Naive thymus-derived CD8-positive, alpha-beta T cell (primary cell): ENCODE results near the gene NKTR. TPM values are rescaled to one million over a fixed set of nuclear protein-coding genes. Genes with fewer than 3 reads are reported as not detected.

Source experiments
- ATAC-seq, 2 donors: fragments of 150-1000 bp; cut with Tn5 transposase in 1 of 2; sonication (Bioruptor Pico), chemical (Tn5 transposase) in 1 of 2; 1 replicate in 1 of 2; 2 replicates in 1 of 2; pipeline ENCODE4 v1.10.0; 2021; ENCODE audit warnings: mild to moderate bottlenecking in 2 of 2, moderate library complexity in 2 of 2
- POLR2A ChIA-PET: fragments of 350-600 bp; sonication (Branson Sonifier 250); formaldehyde crosslinking; loops from one replicate; lab custom pipeline; 2021; ENCODE audit warnings: antibody characterized with exemption; lab: Charles Lee
- DNase-seq, 10 donors: peaks; one replicate each; pipeline versions ENCODE4 v3.0.0 to v3.0.0-alpha.2; 2020 to 2022
- H3K27ac Mint-ChIP-seq, 10 donors: one replicate each; pipeline ENCODE4 v1.8.0; 2020 to 2022; ENCODE audit warnings: mild to moderate bottlenecking in 10 of 10, mixed read lengths in 10 of 10, moderate library complexity in 4 of 10, inconsistent platforms in 1 of 10
- H3K27me3 Mint-ChIP-seq, 5 donors: one replicate each; pipeline ENCODE4 v1.8.0; 2021 to 2022; ENCODE audit warnings: mixed read lengths in 5 of 5
- H3K36me3 Mint-ChIP-seq, 3 donors: one replicate each; pipeline ENCODE4 v1.8.0; 2020 to 2022; ENCODE audit warnings: mixed read lengths in 3 of 3, mild to moderate bottlenecking in 2 of 3, inconsistent platforms in 1 of 3
- H3K4me1 Mint-ChIP-seq, 4 donors: one replicate each; pipeline ENCODE4 v1.8.0; 2021 to 2022; ENCODE audit warnings: mixed read lengths in 4 of 4
- H3K4me3 Mint-ChIP-seq, 10 donors: one replicate each; pipeline ENCODE4 v1.8.0; 2020 to 2022; ENCODE audit warnings: mild to moderate bottlenecking in 10 of 10, mixed read lengths in 10 of 10, moderate library complexity in 6 of 10, inconsistent platforms in 1 of 10
- H3K9me3 Mint-ChIP-seq, 9 donors: one replicate each; pipeline ENCODE4 v1.8.0; 2020 to 2022; ENCODE audit warnings: mixed read lengths in 9 of 9, mild to moderate bottlenecking in 3 of 9, inconsistent platforms in 1 of 9, moderate library complexity in 1 of 9
- polyA plus RNA-seq, 3 donors: library from polyadenylated mRNA; unstranded; fragments of 300-500 nt; fragmentation: Illumina TruSeq; gene quantifications; one replicate each; pipeline ENCODE4 v1.2.3, GENCODE V29; 2021
- total RNA-seq, 8 experiments: library from RNA in 2 of 8; stranded (reverse) in 2 of 8; gene quantifications; one replicate each; pipeline ENCODE4 v1.2.3 and lab custom pipeline; 2021 to 2026

The NKTR gene
- total and polyA plus RNA-seq, 5 experiments from 2014 or later = 9.5 to 254 (median 14.3) TPM

DNA sequence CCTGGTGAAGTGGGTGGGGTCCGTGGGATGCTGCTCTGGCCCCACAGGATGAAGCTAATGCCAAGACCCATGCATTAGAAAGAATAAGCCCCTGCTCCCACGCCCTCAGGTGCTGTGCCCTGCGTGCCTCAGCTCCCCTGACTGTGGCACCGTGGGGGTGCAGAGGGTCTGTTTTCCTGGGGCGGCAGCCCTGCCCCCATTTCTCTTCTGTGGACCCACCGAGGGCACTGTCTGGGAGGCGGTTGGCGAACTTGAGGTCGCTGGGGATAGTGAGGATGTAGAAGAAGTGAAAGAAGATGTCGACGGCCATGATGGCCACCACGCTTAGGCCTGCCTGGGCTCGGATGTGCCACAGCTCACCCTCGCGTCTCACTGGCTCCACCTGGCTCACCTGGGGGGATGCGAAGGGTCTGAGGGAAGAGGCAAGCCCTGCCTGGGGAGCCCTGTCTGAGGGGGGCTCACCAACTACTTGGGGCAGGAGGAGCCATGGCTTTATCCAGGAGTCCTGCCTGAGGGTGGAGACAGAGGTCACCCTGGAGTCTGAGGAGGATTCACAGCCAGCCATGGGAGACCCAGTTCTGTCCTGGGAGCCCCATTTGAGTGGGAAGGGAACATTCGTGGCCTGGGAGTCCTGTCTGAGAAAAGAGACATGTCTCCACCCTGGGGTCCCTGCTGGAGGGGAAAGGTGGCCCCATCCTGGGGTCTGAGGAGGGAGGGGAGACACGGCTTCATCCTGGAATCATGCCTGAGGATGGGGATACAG is 97.0 kb downstream of the NKTR start:
- POLR2A ChIA-PET = no interaction called here
- H3K4me3 Mint-ChIP-seq = no peak overlapping the region
- H3K4me1 Mint-ChIP-seq = peaks cover 2 to 11% (median 5%) of the 10 kb centered on the region in 4 donors
- H3K36me3 Mint-ChIP-seq = no peaks in the 10 kb centered on the region
- DNase-seq (no peak), ATAC-seq (no peak)
- H3K27me3 Mint-ChIP-seq = peaks cover 0 to 11% (median 6%) of the 10 kb centered on the region in 5 donors
- H3K9me3 Mint-ChIP-seq = no peaks in the 10 kb centered on the region
- H3K27ac Mint-ChIP-seq = no peak overlapping the region

Other genes with a start within 250 kb of the NKTR start
- gene LYZL4, start 190.1 kb upstream of the NKTR start, total RNA-seq = not detected
- not detected for gene LYZL4, start 190.1 kb upstream of the NKTR start, polyA plus RNA-seq
- 100 to 1,000 TPM; 122 TPM for gene VIPR1, start 98.0 kb upstream of the NKTR start, total RNA-seq
- gene VIPR1, start 98.0 kb upstream of the NKTR start, polyA plus RNA-seq = 10 to 100 TPM; 16.2 to 40.3 (median 28.8) TPM
- gene SEC22C, start 18.7 kb upstream of the NKTR start, total RNA-seq = 10 to 100 TPM; 40.6 to 47.6 TPM
- 10 to 100 TPM; 33.9 to 39.3 (median 38.2) TPM for gene SEC22C, start 18.7 kb upstream of the NKTR start, polyA plus RNA-seq
- gene SS18L2, start 9.8 kb upstream of the NKTR start, total RNA-seq = 10 to 100 TPM; 39.8 to 43.9 TPM
- gene SS18L2, start 9.8 kb upstream of the NKTR start, polyA plus RNA-seq = 100 to 1,000 TPM; 129 to 136 (median 136) TPM
- gene ZBTB47, start 53.0 kb downstream of the NKTR start, total RNA-seq = under 1 TPM; 0.23 to 0.41 TPM
- not detected for gene ZBTB47, start 53.0 kb downstream of the NKTR start, polyA plus RNA-seq
- not detected for gene KLHL40, start 84.9 kb downstream of the NKTR start, total RNA-seq
- gene KLHL40, start 84.9 kb downstream of the NKTR start, polyA plus RNA-seq = not detected
- gene HHATL, start 102.1 kb downstream of the NKTR start, total RNA-seq = not detected
- not detected for gene HHATL, start 102.1 kb downstream of the NKTR start, polyA plus RNA-seq
- gene CCDC13, start 172.6 kb downstream of the NKTR start, total RNA-seq = under 1 TPM; 0.73 to 0.88 TPM
- gene CCDC13, start 172.6 kb downstream of the NKTR start, polyA plus RNA-seq = not detected
- gene HIGD1A, start 203.8 kb downstream of the NKTR start, total RNA-seq = 10 to 100 TPM; 23.0 to 26.5 TPM
- 10 to 100 TPM; 70.8 to 88.3 (median 80.7) TPM for gene HIGD1A, start 203.8 kb downstream of the NKTR start, polyA plus RNA-seq
- under 1 TPM; 0.39 to 0.85 TPM for gene ACKR2, start 208.8 kb downstream of the NKTR start, total RNA-seq
- gene ACKR2, start 208.8 kb downstream of the NKTR start, polyA plus RNA-seq = under 1 TPM in 2 of 3 donors, not detected in 1; 0.22 to 0.51 TPM